ENCODE results near the gene ANXA6.

The ANXA6 gene

GRCh38 chr5:151086905-151087360, 70.6 kb downstream of the ANXA6 start:
- peak overlapping the region; percentile 41 for H3K4me3 ChIP-seq (ENCODE audit: low read depth, low read length)

GRCh38 chr5:151086192-151086869, 71.2 kb downstream of the ANXA6 start:
- TF ChIP-seq CTCF (IDR thresholded peaks at IDR 0.05; ENCODE audit: low read depth, low read length), result no peak
- peak overlapping the region; percentile 41 for H3K4me3 ChIP-seq (ENCODE audit: low read depth, low read length)

More at GRCh38 chr5:151086905-151087360, 70.6 kb downstream of the ANXA6 start:
- TF ChIP-seq CTCF (IDR thresholded peaks at IDR 0.05; ENCODE audit: low read depth, low read length), result no peak

- TF ChIP-seq CTCF (IDR thresholded peaks at IDR 0.05; ENCODE audit: low read depth, low read length), result no peak
- peak overlapping the region; percentile 8; the same call in 1 of the 2 replicates for H3K4me3 ChIP-seq (ENCODE audit: low read depth, low read length)
Measured at GRCh38 chr5:151085517-151086041, 72.0 kb downstream of the ANXA6 start.

GRCh38 chr5:151084363-151084762, 73.2 kb downstream of the ANXA6 start:
- TF ChIP-seq CTCF (IDR thresholded peaks at IDR 0.05; ENCODE audit: low read depth, low read length), result no peak
- H3K4me3 ChIP-seq (ENCODE audit: low read depth, low read length), result no peak overlapping the region

- TF ChIP-seq CTCF (IDR thresholded peaks at IDR 0.05; ENCODE audit: low read depth, low read length), result no peak
- H3K4me3 ChIP-seq (ENCODE audit: low read depth, low read length), result no peak overlapping the region
Measured at GRCh38 chr5:151083081-151083676, 74.4 kb downstream of the ANXA6 start.

- H3K4me3 ChIP-seq (ENCODE audit: low read depth, low read length), result no peak overlapping the region
- 0 out of 2 replicates have a peak, but pooled peaks have one; percentile 28 for TF ChIP-seq CTCF (IDR thresholded peaks at IDR 0.05; ENCODE audit: low read depth, low read length)
Measured at GRCh38 chr5:151082282-151082902, 75.2 kb downstream of the ANXA6 start.
